ENCODE data around the gene KLK11. TPM values are rescaled to one million over a fixed set of nuclear protein-coding genes. Genes with fewer than 3 reads are reported as not detected.
"Not testable (repeated sequence)": the region's sequence is repeated elsewhere in the genome, so short reads cannot be mapped to it uniquely, and the experiment has no call there.

Gene KLK11
- total RNA-seq, 2 experiments from 2014 or later: not detected

DNA sequence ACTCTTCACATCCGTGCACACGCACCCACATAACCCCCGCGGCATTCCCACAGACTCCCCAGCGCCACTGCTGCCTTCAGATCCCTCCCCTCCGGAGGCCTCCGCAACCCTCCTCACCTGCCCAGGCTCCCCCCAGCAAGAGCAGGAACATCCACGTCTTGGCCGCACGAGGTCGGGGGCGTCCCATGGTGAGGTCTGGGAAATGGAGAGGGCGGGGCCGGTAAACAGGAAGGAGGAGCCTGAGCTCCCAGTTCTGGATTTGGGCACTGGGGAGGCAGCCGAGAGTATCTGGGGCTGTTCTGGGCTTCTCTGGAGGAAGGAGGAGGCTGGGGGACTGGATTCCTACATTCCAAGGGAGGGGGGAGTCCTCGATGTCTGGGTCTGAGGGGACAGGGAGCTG lies 25.4 kb downstream of the KLK11 start:
- H3K27me3 Mint-ChIP-seq: peaks cover 27% of the 10 kb centered on the region

DNA sequence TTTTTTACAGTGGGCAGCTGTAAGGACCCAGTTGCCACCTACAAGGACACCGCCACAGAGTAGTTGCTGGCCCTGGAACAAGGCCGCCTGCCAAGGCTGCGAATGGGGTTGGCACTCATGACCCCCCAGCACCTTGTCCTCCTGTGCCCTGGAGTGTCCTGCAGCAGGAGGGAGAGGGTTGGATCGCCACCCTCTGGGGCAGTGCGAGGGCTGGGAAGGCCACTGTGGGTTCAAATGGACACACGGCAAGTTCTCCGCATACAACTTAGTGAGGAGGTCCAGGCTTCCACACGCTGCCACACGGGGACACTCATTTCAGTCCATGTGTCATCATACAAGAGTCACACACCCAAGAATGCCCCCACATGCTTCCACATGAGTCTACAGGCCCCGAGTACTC lies 26.0 kb downstream of the KLK11 start:
- ATAC-seq (no peak), DNase-seq (no peak)
- intact Hi-C loops (cut with DNase I, micrococcal nuclease): no loop called here
- H3K27me3 Mint-ChIP-seq: peaks cover 27% of the 10 kb centered on the region
- POLR2A ChIA-PET: no interaction called here
- no peaks in the 10 kb centered on the region for H3K9me3 Mint-ChIP-seq (ENCODE audit: low read depth)
- H3K36me3 Mint-ChIP-seq (ENCODE audit: low read depth): no peaks in the 10 kb centered on the region
- H3K27ac Mint-ChIP-seq: no peak overlapping the region
- no peaks in the 10 kb centered on the region for H3K4me1 Mint-ChIP-seq
- H3K4me3 Mint-ChIP-seq: no peak overlapping the region
- CTCF ChIA-PET: no interaction called here

More for the DNA sequence above, 25.4 kb downstream of the KLK11 start:
- POLR2A ChIA-PET: no interaction called here
- Mint-ChIP-seq H3K4me3 (no peak overlapping the region), H3K36me3 (ENCODE audit: low read depth) (no peaks in the 10 kb centered on the region), H3K4me1 (no peaks in the 10 kb centered on the region), H3K27ac (no peak overlapping the region), H3K9me3 (ENCODE audit: low read depth) (no peaks in the 10 kb centered on the region)
- intact Hi-C loops (cut with DNase I, micrococcal nuclease): no loop called here
- ATAC-seq (no peak), DNase-seq (no peak)
- CTCF ChIA-PET: no interaction called here

DNA sequence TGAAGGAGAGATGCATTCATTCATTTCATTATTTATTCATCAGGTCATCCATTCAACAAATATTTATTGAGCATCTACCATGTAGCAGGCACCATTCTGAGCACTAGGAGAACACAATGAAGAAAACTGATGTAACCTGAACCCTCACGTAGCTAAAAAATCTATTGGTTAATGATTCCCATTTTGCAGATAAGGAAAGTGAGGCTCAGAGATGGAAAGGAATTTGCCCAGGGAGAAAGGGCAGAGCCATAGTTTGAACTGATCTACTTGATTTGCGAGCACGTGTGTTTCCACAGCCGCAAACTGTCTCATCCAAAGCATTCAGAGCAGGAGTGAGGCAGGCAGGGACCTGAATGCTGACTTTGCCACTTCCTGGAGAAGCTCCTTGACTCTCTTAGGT lies 27.7 kb downstream of the KLK11 start:
- no peak for DNase-seq
- H3K4me3 Mint-ChIP-seq: no peak overlapping the region
- no peaks in the 10 kb centered on the region for H3K4me1 Mint-ChIP-seq
- no peaks in the 10 kb centered on the region for H3K36me3 Mint-ChIP-seq (ENCODE audit: low read depth)
- ChIA-PET CTCF (no interaction called here), POLR2A (no interaction called here)
- peaks cover 22% of the 10 kb centered on the region for H3K27me3 Mint-ChIP-seq
- H3K27ac Mint-ChIP-seq: no peak overlapping the region
- ATAC-seq: no peak
- intact Hi-C loops (cut with DNase I, micrococcal nuclease): no loop called here
- no peaks in the 10 kb centered on the region for H3K9me3 Mint-ChIP-seq (ENCODE audit: low read depth)

DNA sequence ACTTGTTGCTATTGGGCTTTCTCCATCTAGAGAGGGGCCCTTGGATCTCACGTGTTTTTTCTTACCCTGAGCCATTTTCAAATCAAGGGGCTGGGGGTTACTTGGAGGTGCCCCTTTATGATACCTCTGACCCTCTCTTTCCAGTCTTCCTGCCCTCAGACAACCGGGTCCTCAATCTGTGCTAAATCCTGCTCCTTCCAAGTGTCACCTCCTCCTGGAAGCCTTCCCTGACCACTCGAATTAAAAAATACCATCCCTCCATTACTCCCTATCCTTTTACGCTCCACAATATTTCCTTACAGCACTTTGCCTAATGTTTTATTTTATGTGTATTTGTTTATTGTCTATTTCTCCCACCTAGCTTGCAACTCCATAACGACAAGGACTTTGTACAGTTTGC lies 28.4 kb downstream of the KLK11 start:
- ChIA-PET CTCF (no interaction called here), POLR2A (no interaction called here)
- no peak for DNase-seq
- Mint-ChIP-seq H3K4me3 (no peak overlapping the region), H3K4me1 (no peaks in the 10 kb centered on the region), H3K27ac (no peak overlapping the region), H3K9me3 (ENCODE audit: low read depth) (no peaks in the 10 kb centered on the region), H3K27me3 (peaks cover 21% of the 10 kb centered on the region), H3K36me3 (ENCODE audit: low read depth) (no peaks in the 10 kb centered on the region)
- intact Hi-C loops (cut with DNase I, micrococcal nuclease): no loop called here
- ATAC-seq: no peak

DNA sequence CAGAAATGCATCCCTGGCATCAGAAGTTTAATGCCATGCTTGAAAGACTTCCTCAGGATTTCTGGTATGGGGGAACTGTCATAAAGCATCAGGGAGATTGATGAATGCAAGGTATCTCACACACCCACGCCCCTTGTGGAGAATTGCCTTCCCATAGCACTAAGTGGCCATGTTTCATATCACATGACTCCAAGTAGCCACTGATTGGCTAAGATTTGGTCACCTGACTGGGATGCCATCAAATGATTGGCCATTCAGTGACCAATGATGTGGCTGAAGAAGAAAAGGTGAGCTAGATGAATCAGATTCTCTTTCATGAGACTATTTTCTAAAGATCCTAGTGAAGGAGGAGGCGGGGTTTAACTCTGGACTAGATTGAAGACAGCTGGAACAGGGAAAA lies 32.3 kb downstream of the KLK11 start:
- Mint-ChIP-seq H3K27me3 (peaks cover 13% of the 10 kb centered on the region), H3K9me3 (ENCODE audit: low read depth) (no peaks in the 10 kb centered on the region), H3K36me3 (ENCODE audit: low read depth) (no peaks in the 10 kb centered on the region), H3K4me3 (no peak overlapping the region), H3K4me1 (no peaks in the 10 kb centered on the region), H3K27ac (no peak overlapping the region)
- POLR2A ChIA-PET: no interaction called here
- CTCF ChIA-PET: no interaction called here
- ATAC-seq (no peak), DNase-seq (no peak)
- intact Hi-C loops (cut with DNase I, micrococcal nuclease): no loop called here

DNA sequence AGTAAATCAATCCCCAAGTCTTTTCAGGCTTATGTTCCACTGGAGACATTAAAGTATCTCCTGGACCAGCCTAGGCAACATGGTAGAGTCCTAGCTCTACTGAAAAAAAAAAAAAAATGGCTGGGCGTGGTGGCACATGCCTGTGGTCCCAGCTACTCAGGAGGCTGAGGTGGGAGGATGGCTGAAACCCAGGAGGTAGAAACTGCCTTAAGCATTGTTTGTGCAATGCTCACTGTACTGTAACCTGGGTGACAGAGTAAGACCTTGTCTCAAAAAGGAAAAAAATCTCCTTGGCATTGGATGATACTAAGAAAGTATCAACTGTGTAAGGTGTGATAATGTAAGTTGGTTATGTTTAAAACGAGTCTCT lies 33.8 kb downstream of the KLK11 start:
- DNase-seq: no peak
- H3K27me3 Mint-ChIP-seq: peaks cover 14% of the 10 kb centered on the region
- no peaks in the 10 kb centered on the region for H3K4me1 Mint-ChIP-seq

DNA sequence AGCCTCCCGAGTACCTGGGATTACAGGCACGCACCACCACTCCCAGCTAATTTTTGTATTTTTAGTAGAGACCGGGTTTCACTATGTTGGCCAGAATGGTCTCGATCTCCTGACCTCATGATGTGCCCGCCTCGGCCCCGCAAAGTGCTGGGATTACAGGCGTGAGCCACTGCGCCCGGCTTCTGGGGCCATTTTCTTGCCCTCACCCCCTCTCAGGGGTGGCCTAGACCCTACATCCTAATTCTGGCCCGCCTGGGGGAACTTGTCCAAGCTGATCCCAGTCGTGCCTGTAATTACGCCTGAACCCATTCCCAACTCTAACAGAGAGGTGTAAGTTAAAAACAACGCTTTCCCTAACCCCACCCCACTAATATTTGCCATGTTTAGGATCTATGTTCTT lies 42.0 kb downstream of the KLK11 start:
- H3K36me3 Mint-ChIP-seq (ENCODE audit: low read depth); H3K27ac Mint-ChIP-seq; H3K9me3 Mint-ChIP-seq (ENCODE audit: low read depth); DNase-seq; POLR2A ChIA-PET; intact Hi-C loops (cut with DNase I, micrococcal nuclease); H3K4me1 Mint-ChIP-seq; CTCF ChIA-PET; H3K4me3 Mint-ChIP-seq; ATAC-seq: not testable (repeated sequence)
- peaks cover 32% of the 10 kb centered on the region for H3K27me3 Mint-ChIP-seq

More for the DNA sequence above, 33.8 kb downstream of the KLK11 start:
- Mint-ChIP-seq H3K9me3 (ENCODE audit: low read depth) (no peaks in the 10 kb centered on the region), H3K36me3 (ENCODE audit: low read depth) (no peaks in the 10 kb centered on the region), H3K4me3 (no peak overlapping the region), H3K27ac (no peak overlapping the region)
- POLR2A ChIA-PET: no interaction called here
- ATAC-seq: no peak
- CTCF ChIA-PET: no interaction called here
- intact Hi-C loops (cut with DNase I, micrococcal nuclease): no loop called here

DNA sequence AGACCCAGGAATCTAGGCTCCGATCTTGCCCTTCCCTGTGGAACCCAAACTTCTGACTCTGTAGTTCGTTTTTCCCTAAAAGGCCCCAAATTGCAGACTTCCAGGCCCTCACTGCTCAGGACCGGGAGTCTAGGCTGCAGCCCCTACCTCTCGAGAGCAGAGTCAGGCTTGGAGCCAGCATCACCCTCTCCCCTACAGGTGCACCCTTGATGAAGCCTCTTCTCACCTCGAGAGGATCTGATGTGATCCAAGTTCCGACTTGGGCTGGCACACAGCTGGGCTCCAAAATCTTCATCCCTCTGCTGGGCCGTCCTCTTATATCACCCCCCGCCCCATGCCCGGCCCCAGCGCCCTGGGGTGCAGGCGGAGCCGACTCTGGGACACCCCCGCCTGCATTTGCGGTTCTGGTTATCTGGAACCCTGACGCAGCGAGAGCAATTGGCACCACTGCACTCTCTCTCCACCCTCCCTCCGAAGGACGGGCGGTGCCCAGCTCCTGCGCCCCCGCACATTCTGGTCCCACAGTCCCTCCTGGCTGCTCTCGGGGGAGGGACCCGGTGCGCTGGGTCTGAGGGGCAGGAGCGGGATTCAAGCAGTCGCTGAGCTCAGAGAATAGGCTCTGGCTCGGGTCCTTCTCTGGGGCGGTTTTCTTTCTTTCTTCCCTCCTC lies 42.7 kb downstream of the KLK11 start, which contains the start of gene KLK7:
TSS of gene KLK7 (minus strand) at position 293 of the 668 bp plus-strand sequence. CDS start 1,518 bp downstream, outside the sequence.
- intact Hi-C loops (cut with DNase I, micrococcal nuclease): no loop called here
- Mint-ChIP-seq H3K36me3 (ENCODE audit: low read depth) (no peaks in the 10 kb centered on the region), H3K27ac (no peak within 1 kb of the TSS), H3K9me3 (ENCODE audit: low read depth) (no peaks in the 10 kb centered on the region), H3K4me1 (no peaks in the 10 kb centered on the region), H3K27me3 (peaks cover 33% of the 10 kb centered on the region), H3K4me3 (no peak within 1 kb of the TSS)
- POLR2A ChIA-PET: interaction anchor here (0.6 kb wide), 1 partner anchor 9 kb away, joined by 3 read pairs; no protein-coding TSS in a partner anchor
- DNase-seq (no peak), ATAC-seq (no peak)
- CTCF ChIA-PET: no interaction called here

DNA sequence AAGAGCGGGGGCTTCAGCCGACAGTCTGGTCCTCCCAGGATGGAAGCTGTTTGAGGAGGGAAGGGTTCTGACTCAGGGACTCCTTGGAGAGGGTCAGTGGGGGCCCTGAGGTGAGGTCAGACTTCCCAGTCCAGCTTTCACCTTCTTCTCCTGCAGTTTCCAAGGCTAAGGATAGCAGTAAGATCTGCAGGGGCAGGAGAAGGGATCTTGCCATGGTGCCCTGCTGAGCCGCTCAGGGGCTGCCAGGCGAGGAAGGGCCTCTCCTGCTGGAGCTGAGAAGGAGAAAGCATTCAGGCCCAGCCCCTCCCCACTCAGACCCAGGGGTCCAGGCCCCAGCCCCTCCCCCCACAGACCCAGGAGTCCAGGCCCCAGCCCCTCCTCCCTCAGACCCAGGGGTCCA lies 44.2 kb downstream of the KLK11 start:
- no peaks in the 10 kb centered on the region for H3K4me1 Mint-ChIP-seq
- H3K27ac Mint-ChIP-seq: no peak overlapping the region
- intact Hi-C loops (cut with DNase I, micrococcal nuclease): no loop called here
- ChIA-PET POLR2A (no interaction called here), CTCF (no interaction called here)
- DNase-seq (no peak), ATAC-seq (no peak)
- no peaks in the 10 kb centered on the region for H3K9me3 Mint-ChIP-seq (ENCODE audit: low read depth)
- H3K4me3 Mint-ChIP-seq: no peak overlapping the region
- peaks cover 38% of the 10 kb centered on the region for H3K27me3 Mint-ChIP-seq
- H3K36me3 Mint-ChIP-seq (ENCODE audit: low read depth): no peaks in the 10 kb centered on the region

DNA sequence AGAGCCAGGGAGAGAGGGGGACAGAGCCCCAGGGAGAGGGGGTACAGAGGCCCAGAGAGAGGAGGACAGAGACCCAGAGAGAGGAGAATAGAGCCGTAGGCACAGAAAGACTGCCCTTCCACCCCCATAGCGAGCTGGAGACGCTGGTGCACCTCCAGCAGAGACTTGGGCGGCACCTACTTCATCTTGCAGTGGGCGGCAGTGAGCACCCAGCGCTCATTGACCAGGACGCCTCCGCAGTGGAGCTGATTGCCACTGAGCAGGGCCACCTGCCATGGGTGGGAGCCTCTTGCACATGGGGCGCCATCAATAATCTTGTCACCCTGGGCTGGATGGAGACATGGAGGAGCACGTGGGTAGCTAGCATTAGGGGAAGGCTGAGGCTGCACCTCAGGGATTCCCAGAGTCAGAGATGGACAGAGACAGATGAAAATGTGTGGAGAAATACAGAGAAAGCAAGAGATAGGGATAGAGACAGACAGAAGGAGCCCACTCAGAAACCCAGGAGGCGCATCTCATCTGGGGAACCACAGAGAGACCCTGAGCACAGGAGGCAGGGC lies 44.7 kb downstream of the KLK11 start:
- Mint-ChIP-seq H3K27me3 (peaks cover 41% of the 10 kb centered on the region), H3K9me3 (ENCODE audit: low read depth) (no peaks in the 10 kb centered on the region), H3K4me3 (no peak overlapping the region), H3K4me1 (no peaks in the 10 kb centered on the region), H3K36me3 (ENCODE audit: low read depth) (no peaks in the 10 kb centered on the region), H3K27ac (no peak overlapping the region)
- DNase-seq (no peak), ATAC-seq (no peak)
- intact Hi-C loops (cut with DNase I, micrococcal nuclease): no loop called here
- CTCF ChIA-PET: interaction anchor here (0.6 kb wide), 1 partner anchor 70 kb away, joined by 3 read pairs; no protein-coding TSS in a partner anchor
- POLR2A ChIA-PET: no interaction called here

DNA sequence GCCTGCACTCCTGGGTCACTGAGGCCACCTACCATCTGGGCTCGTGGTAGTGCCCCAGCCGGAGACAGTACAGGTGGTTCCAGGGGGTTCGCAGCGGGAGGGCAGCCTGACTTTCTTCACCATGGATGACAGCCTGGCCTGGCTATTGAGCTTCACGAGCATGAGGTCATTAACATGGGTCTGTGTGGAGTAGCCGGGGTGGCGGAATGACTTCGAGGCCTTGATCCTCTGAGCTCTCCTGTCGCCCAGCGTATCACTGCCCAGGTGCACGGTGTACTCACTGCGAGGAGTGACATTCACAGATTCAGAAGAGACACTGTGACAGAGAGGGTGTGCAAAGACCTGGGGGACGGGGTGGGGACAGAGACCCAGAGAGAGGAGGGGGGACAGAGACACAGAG lies 46.2 kb downstream of the KLK11 start:
- no peaks in the 10 kb centered on the region for H3K4me1 Mint-ChIP-seq
- H3K27ac Mint-ChIP-seq: no peak overlapping the region
- intact Hi-C loops (cut with DNase I, micrococcal nuclease): no loop called here
- DNase-seq (no peak), ATAC-seq (no peak)
- POLR2A ChIA-PET: no interaction called here
- H3K4me3 Mint-ChIP-seq: no peak overlapping the region
- CTCF ChIA-PET: no interaction called here
- H3K27me3 Mint-ChIP-seq: peaks cover 46% of the 10 kb centered on the region
- H3K36me3 Mint-ChIP-seq (ENCODE audit: low read depth): no peaks in the 10 kb centered on the region
- no peaks in the 10 kb centered on the region for H3K9me3 Mint-ChIP-seq (ENCODE audit: low read depth)

DNA sequence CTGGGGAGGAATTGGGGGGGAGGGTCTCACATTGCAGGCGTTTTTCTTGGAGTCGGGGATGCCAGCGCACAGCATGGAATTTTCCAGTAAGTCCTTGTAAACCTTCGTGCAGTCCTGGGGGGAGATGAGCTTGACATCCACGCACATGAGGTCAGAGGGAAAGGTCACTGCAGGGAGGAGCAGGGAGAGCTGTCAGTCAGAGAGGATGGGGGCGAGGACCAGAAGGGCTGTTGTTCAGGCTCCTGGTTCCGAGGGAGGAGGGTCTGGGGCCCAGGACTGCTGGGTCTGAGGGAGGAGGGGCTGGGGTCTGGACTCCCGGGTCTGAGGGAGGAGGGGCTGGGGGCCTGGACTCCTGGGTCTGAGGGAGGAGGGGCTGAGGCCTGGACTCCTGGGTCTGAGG lies 46.7 kb downstream of the KLK11 start:
- intact Hi-C loops (cut with DNase I, micrococcal nuclease): no loop called here

More for the DNA sequence above, 46.7 kb downstream of the KLK11 start:
- DNase-seq: no peak
- H3K4me3 Mint-ChIP-seq: no peak overlapping the region
- ATAC-seq: no peak
- ChIA-PET POLR2A (no interaction called here), CTCF (no interaction called here)
- H3K4me1 Mint-ChIP-seq: no peaks in the 10 kb centered on the region
- H3K9me3 Mint-ChIP-seq (ENCODE audit: low read depth): no peaks in the 10 kb centered on the region
- H3K27ac Mint-ChIP-seq: no peak overlapping the region
- H3K36me3 Mint-ChIP-seq (ENCODE audit: low read depth): no peaks in the 10 kb centered on the region
- H3K27me3 Mint-ChIP-seq: peaks cover 42% of the 10 kb centered on the region
